Esophagus squamous epithelium (tissue), 5 donors: ENCODE results near the gene KSR1. TPM values are rescaled to one million over a fixed set of nuclear protein-coding genes. Genes with fewer than 3 reads are reported as not detected.
A peak's percentile ranks its signal among the peaks of the same experiment; 100 is the strongest.

Experiments
- DNase-seq: peaks from one replicate; lab custom pipeline; 2025; lab: John Stamatoyannopoulos, UW
- H3K27ac ChIP-seq, 4 donors: fragments of 200-600 bp; sonication (generic); one replicate each; pipeline ENCODE4 v1.5.1; 2016 to 2019; ENCODE audit warnings: mild to moderate bottlenecking in 1 of 4
- H3K27me3 ChIP-seq, 4 donors: fragments of 200-600 bp; sonication (generic); 1 replicate in 3 of 4; 2 replicates in 1 of 4; pipeline versions ENCODE4 v1.5.1 to v1.6.0; 2017 to 2021; ENCODE audit warnings: antibody characterized with exemption in 1 of 4
- H3K36me3 ChIP-seq, 3 donors: fragments of 200-600 bp; sonication (generic); one replicate each; pipeline ENCODE4 v1.5.1; 2016 to 2019
- H3K4me1 ChIP-seq, 3 donors: fragments of 200-600 bp; sonication (generic); one replicate each; pipeline ENCODE4 v1.5.1; 2017 to 2019
- H3K4me3 ChIP-seq, 4 donors: fragments of 200-600 bp; sonication (generic); 1 replicate in 3 of 4; 2 replicates in 1 of 4; pipeline ENCODE4 v1.5.1; 2016 to 2019; ENCODE audit warnings: mild to moderate bottlenecking in 2 of 4, moderate library complexity in 1 of 4
- H3K9me3 ChIP-seq, 3 donors: fragments of 200-600 bp; sonication (generic); one replicate each; pipeline ENCODE4 v1.5.1; 2016 to 2019
- CTCF ChIP-seq, 6 experiments: fragments of 450-650 bp in 4 of 6; fragments of 200-600 bp in 2 of 6; sonication (generic) in 2 of 6; IDR thresholded peaks; one replicate each; pipeline ENCODE4 v1.5.1; 2016 to 2019; ENCODE audit warnings: antibody characterized with exemption in 6 of 6, mild to moderate bottlenecking in 4 of 6, moderate library complexity in 4 of 6
- POLR2A ChIP-seq, 4 donors: fragments of 450-650 bp; IDR thresholded peaks; one replicate each; pipeline ENCODE4 v1.6.1; 2017; ENCODE audit warnings: antibody characterized with exemption in 4 of 4, mild to moderate bottlenecking in 4 of 4, moderate library complexity in 3 of 4
- WGBS, 2 donors: methylation state at CpG; one replicate each; pipeline ENCODE4 v1.1.5; 2018; 5-methylcytosine and 5-hydroxymethylcytosine counted together
- intact Hi-C: fragments of 100-400 bp; cut with DNase I; formaldehyde crosslinking; loops from one replicate; pipeline ENCODE4 v1.15.0; 2022
- total RNA-seq, 4 donors: library from RNA; depleted of rRNA; stranded (reverse); fragments of >200 nt; gene quantifications; one replicate each; pipeline ENCODE4 v1.1.0, GENCODE V29; 2016
- donor health status: DM: yes; HTN: yes; CAD: no.

Gene KSR1
- total RNA-seq, 4 donors from 2014 or later = 22.3 to 32.4 (median 31.0) TPM

GRCh38 chr17:27492470-27492869 lies 36.2 kb downstream of the KSR1 start:
- Histone ChIP-seq H3K27ac (no peak overlapping the region), H3K4me1 (peaks cover 36 to 90% (median 61%) of the 10 kb centered on the region in 3 donors), H3K9me3 (no peaks in the 10 kb centered on the region), H3K4me3 (no peak overlapping the region), H3K36me3 (no peaks in the 10 kb centered on the region), H3K27me3 (no peaks in the 10 kb centered on the region)
- no peak for TF ChIP-seq CTCF (IDR thresholded peaks at IDR 0.05)
- no peak for TF ChIP-seq POLR2A (IDR thresholded peaks at IDR 0.05)
- DNase-seq = no peak
- intact Hi-C loops = no loop called here
- 92 to 96% methylated on average over 3 of the region's 3 CpGs for WGBS, 2 donors

- Histone ChIP-seq H3K27ac (peak overlapping the region; percentile 88 to 93 (median 90)), H3K4me3 (no peak overlapping the region), H3K36me3 (no peaks in the 10 kb centered on the region), H3K4me1 (peaks cover 37 to 93% (median 62%) of the 10 kb centered on the region in 3 donors), H3K27me3 (no peaks in the 10 kb centered on the region), H3K9me3 (no peaks in the 10 kb centered on the region)
- no peak for TF ChIP-seq CTCF (IDR thresholded peaks at IDR 0.05)
- no peak for TF ChIP-seq POLR2A (IDR thresholded peaks at IDR 0.05)
- WGBS, 2 donors = 79 to 83% methylated on average over 4 of the region's 4 CpGs
- no peak for DNase-seq
- intact Hi-C loops = no loop called here
These were observed 36.8 kb downstream of the KSR1 start for GRCh38 chr17:27493088-27493487.

- Histone ChIP-seq H3K36me3 (no peaks in the 10 kb centered on the region), H3K9me3 (no peaks in the 10 kb centered on the region), H3K4me1 (peaks cover 29 to 93% (median 62%) of the 10 kb centered on the region in 3 donors), H3K27me3 (no peaks in the 10 kb centered on the region), H3K4me3 (peak overlapping the region; percentile 35 to 59 (median 46)), H3K27ac (peak overlapping the region; percentile 88 to 93 (median 90))
- DNase-seq = no peak
- 42 to 60% methylated on average over 10 to 11 of the region's 19 CpGs for WGBS, 2 donors
- TF ChIP-seq POLR2A (IDR thresholded peaks at IDR 0.05) = peak in 3 of 4 donors; percentile 49 to 79 (median 73)
- TF ChIP-seq CTCF (IDR thresholded peaks at IDR 0.05) = peak in 4 of 6 experiments; percentile 35 to 54 (median 47)
- intact Hi-C loops = no loop called here
These were observed 38.2 kb downstream of the KSR1 start for GRCh38 chr17:27494192-27495091.

- no peaks in the 10 kb centered on the region for H3K9me3 ChIP-seq
- no peak for TF ChIP-seq CTCF (IDR thresholded peaks at IDR 0.05)
- no peak for TF ChIP-seq POLR2A (IDR thresholded peaks at IDR 0.05)
- peak overlapping the region; percentile 88 to 93 (median 90) for H3K27ac ChIP-seq
- no peaks in the 10 kb centered on the region for H3K36me3 ChIP-seq
- DNase-seq = no peak
- 62 to 67% methylated on average over 5 of the region's 6 CpGs for WGBS, 2 donors
- H3K4me1 ChIP-seq = peaks cover 32 to 96% (median 58%) of the 10 kb centered on the region in 3 donors
- H3K27me3 ChIP-seq = no peaks in the 10 kb centered on the region
- intact Hi-C loops = no loop called here
- H3K4me3 ChIP-seq = peak overlapping the region; percentile 35 to 59 (median 46)
These were observed 39.2 kb downstream of the KSR1 start for GRCh38 chr17:27495460-27495859.

GRCh38 chr17:27496005-27496404 lies 39.8 kb downstream of the KSR1 start:
- Histone ChIP-seq H3K4me1 (peaks cover 32 to 97% (median 58%) of the 10 kb centered on the region in 3 donors), H3K36me3 (no peaks in the 10 kb centered on the region), H3K27ac (peak overlapping the region; percentile 88 to 93 (median 90)), H3K27me3 (no peaks in the 10 kb centered on the region), H3K9me3 (no peaks in the 10 kb centered on the region), H3K4me3 (peak overlapping the region; percentile 35 to 59 (median 46))
- 12 to 33% methylated on average over 2 to 5 of the region's 5 CpGs for WGBS, 2 donors
- DNase-seq = no peak
- TF ChIP-seq CTCF (IDR thresholded peaks at IDR 0.05) = no peak
- TF ChIP-seq POLR2A (IDR thresholded peaks at IDR 0.05) = no peak
- intact Hi-C loops = no loop called here
